Gastroesophageal sphincter (tissue), 3 donors: Measurements from ENCODE around the gene SLMAP.

Experiments
- CTCF ChIP-seq, 4 experiments: fragments of 200-600 bp in 2 of 4; fragments of 450-650 bp in 2 of 4; sonication (generic) in 1 of 4; IDR thresholded peaks; one replicate each; pipeline ENCODE4 v1.5.1; 2017 to 2019; ENCODE audit warnings: antibody characterized with exemption in 4 of 4, mild to moderate bottlenecking in 2 of 4, moderate library complexity in 2 of 4
- EP300 ChIP-seq: sonication (generic); formaldehyde crosslinking; IDR thresholded peaks from one replicate; pipeline ENCODE4 v1.6.1; 2017; ENCODE audit warnings: antibody characterized with exemption, mild to moderate bottlenecking
- POLR2A ChIP-seq, 2 donors: fragments of 450-650 bp; IDR thresholded peaks; one replicate each; pipeline ENCODE4 v1.6.1; 2017; ENCODE audit warnings: antibody characterized with exemption in 2 of 2, mild to moderate bottlenecking in 2 of 2, moderate library complexity in 1 of 2
- POLR2AphosphoS5 ChIP-seq: sonication (generic); formaldehyde crosslinking; IDR thresholded peaks from one replicate; pipeline ENCODE4 v1.6.1; 2017; ENCODE audit warnings: antibody characterized with exemption

- no peak for TF ChIP-seq CTCF (IDR thresholded peaks at IDR 0.05)
- no peak for TF ChIP-seq POLR2A (IDR thresholded peaks at IDR 0.05)
- no peak for TF ChIP-seq POLR2AphosphoS5
- TF ChIP-seq EP300 = no peak
Measured at GRCh38 chr3:57805266-57805665, 49.2 kb downstream of the SLMAP start.
